ENCODE results near the gene MXRA8.
"Not testable (repeated sequence)": the region's sequence is repeated elsewhere in the genome, so short reads cannot be mapped to it uniquely, and the experiment has no call there.

MXRA8 gene

GRCh38 chr1:1358433-1359271, at the start of gene MXRA8:
MXRA8 (minus strand) TSS chr1:1358555; CDS start chr1:1358504, 51 bp downstream.
- no peak for DNase-seq

GRCh38 chr1:1407636-1408318, 49.4 kb upstream of the MXRA8 start:
- DNase-seq, result no peak

GRCh38 chr1:1406821-1407635, 48.7 kb upstream of the MXRA8 start, which contains the start of gene MRPL20:
MRPL20 (minus strand) TSS chr1:1407293; CDS start chr1:1407217, 76 bp downstream.
- peak; percentile 83 for DNase-seq

GRCh38 chr1:1406101-1406820, 47.9 kb upstream of the MXRA8 start:
- DNase-seq, result no peak

- no peak for DNase-seq
Observed at GRCh38 chr1:1403653-1404052, 45.3 kb upstream of the MXRA8 start.

- DNase-seq, result not testable (repeated sequence)
Observed at GRCh38 chr1:1402901-1403392, 44.6 kb upstream of the MXRA8 start.

- DNase-seq, result no peak
Observed at GRCh38 chr1:1402072-1402900, 43.9 kb upstream of the MXRA8 start.

GRCh38 chr1:1401457-1402010, 43.2 kb upstream of the MXRA8 start:
- DNase-seq, result no peak

- DNase-seq, result no peak
Observed at GRCh38 chr1:1400576-1401456, 42.5 kb upstream of the MXRA8 start.

- no peak for DNase-seq
Observed at GRCh38 chr1:1399872-1400575, 41.7 kb upstream of the MXRA8 start.

GRCh38 chr1:1399187-1399871, 41.0 kb upstream of the MXRA8 start, which contains the start of gene CCNL2:
CCNL2 (minus strand) TSS chr1:1399335; CDS start chr1:1399306, 29 bp downstream.
- DNase-seq, result peak; percentile 97

- DNase-seq, result no peak
Observed at GRCh38 chr1:1398677-1399186, 40.4 kb upstream of the MXRA8 start.

- DNase-seq, result no peak
Observed at GRCh38 chr1:1397839-1398523, 39.6 kb upstream of the MXRA8 start.

- DNase-seq, result no peak
Observed at GRCh38 chr1:1395166-1395565, 36.8 kb upstream of the MXRA8 start.

GRCh38 chr1:1394116-1394515, 35.8 kb upstream of the MXRA8 start:
- DNase-seq, result no peak

- no peak for DNase-seq
Observed at GRCh38 chr1:1393428-1393827, 35.1 kb upstream of the MXRA8 start.

GRCh38 chr1:1393014-1393413, 34.7 kb upstream of the MXRA8 start:
- no peak for DNase-seq

GRCh38 chr1:1391225-1391624, 32.9 kb upstream of the MXRA8 start:
- no peak for DNase-seq

All from NCI-H446 treated with DMSO at 0.1 percent for 48 hours (cell line).